ENCODE measurements around the gene IPO5.

- no peak for TF ChIP-seq POLR2A (IDR thresholded peaks at IDR 0.05; ENCODE audit: low read depth)
- TF ChIP-seq CTCF (IDR thresholded peaks at IDR 0.05) = no peak
- TF ChIP-seq EP300 (IDR thresholded peaks at IDR 0.05) = no peak
Observed at GRCh38 chr13:98066636-98067035, 113.2 kb downstream of the IPO5 start.

All from esophagus muscularis mucosa (tissue), 4 donors.